Stimulated activated CD8-positive, alpha-beta memory T cell treated with anti-CD3 and anti-CD28 coated beads, Interleukin-12 subunit alpha, Interleukin-12 subunit beta, amount 100 ng/mL, for 1 hour (primary cell): ENCODE data around the gene SLC39A7.

Experiments used
- DNase-seq: peaks from one replicate; pipeline ENCODE4 v3.0.0-alpha.2; 2020; ENCODE audit warnings: low read depth

SLC39A7 gene

DNA sequence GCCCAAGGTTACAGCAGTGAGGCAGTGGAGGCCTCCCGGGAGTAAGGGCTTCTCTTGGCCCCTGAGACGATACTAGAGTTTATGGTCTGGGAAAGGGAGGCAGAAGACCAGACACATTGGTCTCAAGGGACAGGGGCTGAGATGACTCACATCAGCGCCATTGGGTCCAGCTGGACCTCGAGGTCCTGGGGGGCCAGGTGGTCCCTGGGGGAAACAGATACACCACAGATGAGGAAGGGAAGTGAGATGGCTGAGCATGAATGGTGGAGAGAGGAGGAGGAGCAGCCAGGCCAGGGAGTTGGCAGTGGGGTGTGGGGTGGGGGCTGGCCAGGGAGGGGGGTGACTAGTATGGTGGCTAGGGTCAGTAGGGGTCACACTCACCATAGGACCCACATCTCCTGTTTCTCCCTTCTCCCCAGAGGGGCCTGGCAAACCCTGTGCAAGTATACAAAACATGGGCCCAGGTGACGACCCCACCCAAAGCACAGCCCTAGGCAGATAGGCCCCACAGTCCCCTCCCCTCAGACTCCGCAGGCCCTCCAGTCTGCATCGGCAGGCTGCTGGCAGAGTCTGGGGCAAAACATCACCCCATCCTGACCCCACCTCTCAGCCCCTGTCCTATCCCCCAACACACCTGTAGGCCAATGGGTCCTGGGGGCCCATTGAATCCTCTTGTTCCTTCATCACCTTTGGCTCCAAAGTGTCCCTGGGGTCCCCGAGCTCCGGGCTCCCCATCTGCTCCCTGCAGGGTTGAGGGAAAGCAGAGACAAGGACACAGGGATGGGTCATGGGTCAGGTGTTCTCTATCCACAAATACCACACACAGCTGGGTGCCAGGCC, 30.3 kb upstream of the SLC39A7 start:
- DNase-seq, result no peak

- DNase-seq, result no peak
These were observed 29.4 kb upstream of the SLC39A7 start for GRCh38 chr6:33171016-33171879.

- no peak for DNase-seq
These were observed 28.6 kb upstream of the SLC39A7 start for GRCh38 chr6:33171880-33172687.

- DNase-seq, result no peak
These were observed 27.8 kb upstream of the SLC39A7 start for GRCh38 chr6:33172688-33173534.

DNA sequence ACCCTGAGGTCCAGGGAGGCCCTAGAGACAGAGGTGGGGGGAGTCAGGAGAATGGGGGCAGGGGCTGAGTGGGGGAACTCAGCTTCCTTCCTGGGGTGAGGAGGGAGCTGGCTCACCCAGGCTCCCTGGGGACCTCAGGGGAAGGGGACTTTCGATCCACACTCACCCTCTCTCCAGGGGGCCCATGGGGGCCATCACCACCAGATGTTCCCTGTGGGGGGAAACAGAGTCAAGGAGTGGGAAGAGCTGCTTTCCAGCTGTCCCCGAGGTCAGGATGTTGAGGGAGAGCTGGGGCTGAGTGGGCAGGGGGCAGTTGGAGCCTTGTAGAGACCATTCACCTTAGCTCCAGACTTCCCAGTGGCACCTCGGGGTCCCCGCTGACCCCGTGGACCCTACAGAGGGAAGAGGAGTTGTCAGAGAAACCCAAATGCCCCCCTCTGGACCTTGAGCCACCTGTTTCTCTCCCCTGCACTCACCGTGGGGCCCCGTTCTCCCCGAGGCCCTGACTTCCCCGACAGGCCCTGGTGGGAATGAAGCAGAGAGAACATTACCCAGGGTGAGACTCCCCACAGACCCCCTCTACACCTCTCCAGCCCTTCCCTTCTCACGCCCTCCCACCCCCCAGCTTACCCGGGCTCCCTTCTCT, 27.0 kb upstream of the SLC39A7 start:
- DNase-seq, result no peak

DNA sequence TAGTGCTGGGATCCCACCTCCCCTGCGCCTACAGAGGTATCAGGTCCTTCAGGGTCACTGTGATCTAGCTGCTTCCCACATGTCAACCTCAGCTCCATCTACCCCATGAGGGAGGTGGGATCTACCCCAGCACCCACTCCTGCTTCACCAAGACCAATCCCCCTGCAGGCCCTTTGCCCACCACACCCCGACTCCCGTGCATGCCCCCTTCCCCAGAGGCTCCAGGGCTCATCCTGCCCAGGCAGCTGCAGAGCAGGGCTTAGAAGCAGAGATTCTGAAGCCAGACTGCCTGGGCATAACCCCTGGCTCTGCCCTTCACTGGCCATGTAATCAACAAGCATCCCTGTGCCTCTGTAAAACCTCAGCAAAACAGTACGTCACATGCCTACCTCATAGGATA, 25.9 kb upstream of the SLC39A7 start:
- no peak for DNase-seq

DNA sequence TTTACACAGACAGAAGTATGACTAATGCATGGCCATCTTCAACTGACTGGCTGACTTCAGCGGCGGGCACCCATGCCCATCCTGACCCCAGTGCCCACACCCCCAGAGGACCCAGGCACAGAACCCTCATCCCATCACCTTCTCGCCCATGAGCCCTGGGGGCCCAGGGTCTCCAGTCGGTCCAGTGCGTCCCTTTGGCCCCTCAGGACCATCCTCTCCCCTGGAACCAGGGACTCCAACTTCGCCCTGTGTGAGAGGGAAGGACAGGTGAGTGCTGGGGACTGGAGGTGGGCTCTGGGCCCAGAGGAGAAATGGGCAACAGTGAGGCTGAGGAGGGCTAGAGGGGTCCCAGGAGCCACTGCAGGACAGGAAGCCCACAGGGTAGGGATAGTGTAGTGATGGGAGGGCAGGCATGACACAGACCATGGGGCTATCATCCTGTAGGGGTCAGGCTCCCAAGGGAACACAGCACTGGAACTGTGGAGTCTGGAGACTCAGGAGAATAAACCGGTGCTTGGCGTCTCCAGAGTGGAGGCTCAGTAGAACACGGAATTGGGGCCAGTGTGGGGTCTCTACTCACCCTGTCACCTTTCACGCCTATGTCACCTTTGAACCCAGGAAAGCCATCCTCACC, 25.1 kb upstream of the SLC39A7 start:
- no peak for DNase-seq

DNA sequence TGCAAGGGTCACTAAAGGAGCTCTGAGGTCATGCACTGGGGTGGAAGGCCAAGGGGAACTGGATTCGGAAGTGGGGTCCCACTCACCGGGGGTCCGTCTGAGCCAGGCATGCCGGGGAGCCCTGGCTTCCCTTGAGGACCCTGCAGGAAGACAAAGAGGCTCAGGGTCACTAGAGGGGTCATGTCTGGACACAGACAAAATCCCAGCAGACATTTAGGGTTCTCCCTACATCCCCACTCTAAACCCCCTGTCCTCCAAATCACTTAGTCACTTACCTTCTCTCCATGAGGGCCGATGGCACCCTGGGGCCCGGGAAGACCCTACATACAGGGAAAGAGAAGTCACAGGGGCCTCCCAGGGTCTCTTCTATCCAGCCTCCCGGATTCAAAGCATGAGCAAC, 23.8 kb upstream of the SLC39A7 start:
- no peak for DNase-seq

GRCh38 chr6:33177552-33178446, 22.9 kb upstream of the SLC39A7 start:
- DNase-seq, result no peak

GRCh38 chr6:33178755-33179475, 21.8 kb upstream of the SLC39A7 start:
- DNase-seq, result no peak

DNA sequence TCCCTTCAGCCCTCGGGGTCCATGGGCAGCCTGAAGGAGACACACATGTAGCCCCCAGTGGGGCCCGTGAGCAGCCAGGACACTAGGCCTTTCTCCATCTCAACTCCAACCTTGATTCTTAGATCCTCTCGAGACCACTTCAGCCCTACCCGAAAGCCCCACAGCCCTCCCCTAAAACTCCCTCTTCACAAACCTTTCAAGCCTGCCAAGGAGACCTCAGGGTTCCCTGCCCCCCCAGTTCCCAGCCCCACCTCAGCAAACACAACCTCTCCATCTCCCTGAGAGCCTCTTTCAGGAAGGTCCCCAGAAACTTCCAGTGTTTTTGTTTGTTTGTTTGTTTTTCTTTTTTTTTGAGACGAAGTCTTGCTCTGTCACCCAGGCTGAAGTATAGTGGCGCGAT, 19.5 kb upstream of the SLC39A7 start:
- DNase-seq, result no peak

GRCh38 chr6:33183071-33183683, 17.5 kb upstream of the SLC39A7 start:
- no peak for DNase-seq

DNA sequence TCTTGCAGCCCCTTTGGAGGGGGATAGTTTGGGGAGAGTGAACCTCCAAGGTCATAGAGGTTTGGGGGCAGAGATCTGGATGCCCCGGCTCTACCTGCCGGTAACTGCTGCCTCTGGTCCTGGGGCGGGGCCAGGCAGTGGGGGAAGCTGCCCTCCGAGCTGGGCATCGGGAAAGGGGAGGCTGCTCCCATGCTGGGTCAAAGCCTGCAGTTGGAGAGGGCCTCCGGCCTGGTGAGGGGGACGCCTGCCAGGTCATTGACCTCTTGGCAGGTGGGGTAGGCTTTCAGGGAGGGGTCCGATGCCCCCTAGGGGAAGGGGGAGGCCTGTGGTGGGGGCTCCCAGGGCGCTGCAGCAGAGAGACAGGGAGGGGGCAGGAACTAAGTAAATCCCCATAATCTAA, 15.5 kb upstream of the SLC39A7 start:
- DNase-seq, result no peak

- DNase-seq, result no peak
These were observed 14.9 kb upstream of the SLC39A7 start for GRCh38 chr6:33185654-33186187.

DNA sequence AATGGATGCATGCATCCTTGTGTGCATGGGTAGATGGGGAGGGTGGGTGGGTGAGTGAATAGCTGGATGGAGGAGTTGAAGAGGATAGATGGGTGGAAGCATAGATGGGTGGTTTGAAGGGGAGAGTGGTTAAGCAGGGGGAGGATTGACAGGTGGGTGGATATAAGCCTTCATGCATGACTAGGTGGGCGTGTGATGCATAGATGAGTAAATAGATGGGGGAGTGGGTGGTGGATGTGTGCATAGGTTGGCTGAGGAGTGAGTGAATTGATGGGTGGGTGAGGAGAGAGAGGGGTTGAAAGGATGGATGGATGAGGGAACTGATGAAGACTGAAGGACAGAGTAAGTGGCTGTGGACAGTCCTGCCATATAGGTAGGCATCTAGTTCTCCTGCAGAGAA, 12.9 kb upstream of the SLC39A7 start:
- DNase-seq, result no peak

DNA sequence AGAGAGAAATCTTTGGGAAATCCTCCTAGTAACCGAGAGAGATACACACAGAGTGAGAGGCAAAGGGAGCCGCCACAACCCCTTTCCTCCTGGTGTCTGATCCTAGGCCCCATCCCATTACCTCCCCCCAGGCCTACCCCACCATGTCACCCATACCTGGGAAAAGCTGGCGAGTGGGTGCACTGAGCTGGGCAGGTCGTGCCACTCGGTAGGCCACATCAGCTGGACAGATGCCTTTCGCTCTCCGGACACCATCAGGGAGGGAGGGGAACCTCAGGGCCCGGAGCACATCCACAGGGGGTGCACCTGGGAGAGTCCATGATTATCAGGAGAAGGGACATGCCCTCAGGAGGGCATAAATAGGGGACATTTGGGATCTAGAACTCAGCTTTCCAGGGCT, 11.5 kb upstream of the SLC39A7 start:
- DNase-seq, result no peak

- DNase-seq, result no peak
These were observed 10.8 kb upstream of the SLC39A7 start for GRCh38 chr6:33189625-33190448.
